Suprapubic skin (tissue), 4 donors: ENCODE data around the gene URGCP.

Experiments used
- EP300 ChIP-seq: sonication (generic); formaldehyde crosslinking; IDR thresholded peaks from one replicate; pipeline ENCODE4 v1.6.1; 2017; ENCODE audit warnings: antibody characterized with exemption
- POLR2A ChIP-seq, 2 donors: fragments of 450-650 bp; IDR thresholded peaks; one replicate each; pipeline ENCODE4 v1.6.1; 2017; ENCODE audit warnings: antibody characterized with exemption in 2 of 2, mild to moderate bottlenecking in 2 of 2, moderate library complexity in 2 of 2
- POLR2AphosphoS5 ChIP-seq, 3 donors: sonication (generic); formaldehyde crosslinking; IDR thresholded peaks; one replicate each; pipeline ENCODE4 v1.6.1; 2017; ENCODE audit warnings: antibody characterized with exemption in 3 of 3
- TF ChIP-seq, protein P1 (sequence below), 2 donors: fragments of 200-600 bp in 1 of 2; fragments of 450-650 bp in 1 of 2; sonication (generic) in 1 of 2; IDR thresholded peaks; one replicate each; pipeline ENCODE4 v1.5.1; 2016 to 2019; ENCODE audit warnings: antibody characterized with exemption in 2 of 2, mild to moderate bottlenecking in 1 of 2, moderate library complexity in 1 of 2

- TF ChIP-seq, protein P1, sequence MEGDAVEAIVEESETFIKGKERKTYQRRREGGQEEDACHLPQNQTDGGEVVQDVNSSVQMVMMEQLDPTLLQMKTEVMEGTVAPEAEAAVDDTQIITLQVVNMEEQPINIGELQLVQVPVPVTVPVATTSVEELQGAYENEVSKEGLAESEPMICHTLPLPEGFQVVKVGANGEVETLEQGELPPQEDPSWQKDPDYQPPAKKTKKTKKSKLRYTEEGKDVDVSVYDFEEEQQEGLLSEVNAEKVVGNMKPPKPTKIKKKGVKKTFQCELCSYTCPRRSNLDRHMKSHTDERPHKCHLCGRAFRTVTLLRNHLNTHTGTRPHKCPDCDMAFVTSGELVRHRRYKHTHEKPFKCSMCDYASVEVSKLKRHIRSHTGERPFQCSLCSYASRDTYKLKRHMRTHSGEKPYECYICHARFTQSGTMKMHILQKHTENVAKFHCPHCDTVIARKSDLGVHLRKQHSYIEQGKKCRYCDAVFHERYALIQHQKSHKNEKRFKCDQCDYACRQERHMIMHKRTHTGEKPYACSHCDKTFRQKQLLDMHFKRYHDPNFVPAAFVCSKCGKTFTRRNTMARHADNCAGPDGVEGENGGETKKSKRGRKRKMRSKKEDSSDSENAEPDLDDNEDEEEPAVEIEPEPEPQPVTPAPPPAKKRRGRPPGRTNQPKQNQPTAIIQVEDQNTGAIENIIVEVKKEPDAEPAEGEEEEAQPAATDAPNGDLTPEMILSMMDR (IDR thresholded peaks at IDR 0.05), result no peak
- TF ChIP-seq POLR2A (IDR thresholded peaks at IDR 0.05) (no peak), EP300 (no peak), POLR2AphosphoS5 (IDR thresholded peaks at IDR 0.05) (no peak)
These were observed 3.8 kb downstream of the URGCP start for GRCh38 chr7:43902542-43903054.
